Measurements from ENCODE around the gene MFAP2. TPM values are rescaled to one million over a fixed set of nuclear protein-coding genes. Genes with fewer than 3 reads are reported as not detected.

Gene MFAP2
- total and polyA plus RNA-seq, 7 donors, result 3.6 to 26.6 (median 9.9) TPM; not detected in 1

DNA sequence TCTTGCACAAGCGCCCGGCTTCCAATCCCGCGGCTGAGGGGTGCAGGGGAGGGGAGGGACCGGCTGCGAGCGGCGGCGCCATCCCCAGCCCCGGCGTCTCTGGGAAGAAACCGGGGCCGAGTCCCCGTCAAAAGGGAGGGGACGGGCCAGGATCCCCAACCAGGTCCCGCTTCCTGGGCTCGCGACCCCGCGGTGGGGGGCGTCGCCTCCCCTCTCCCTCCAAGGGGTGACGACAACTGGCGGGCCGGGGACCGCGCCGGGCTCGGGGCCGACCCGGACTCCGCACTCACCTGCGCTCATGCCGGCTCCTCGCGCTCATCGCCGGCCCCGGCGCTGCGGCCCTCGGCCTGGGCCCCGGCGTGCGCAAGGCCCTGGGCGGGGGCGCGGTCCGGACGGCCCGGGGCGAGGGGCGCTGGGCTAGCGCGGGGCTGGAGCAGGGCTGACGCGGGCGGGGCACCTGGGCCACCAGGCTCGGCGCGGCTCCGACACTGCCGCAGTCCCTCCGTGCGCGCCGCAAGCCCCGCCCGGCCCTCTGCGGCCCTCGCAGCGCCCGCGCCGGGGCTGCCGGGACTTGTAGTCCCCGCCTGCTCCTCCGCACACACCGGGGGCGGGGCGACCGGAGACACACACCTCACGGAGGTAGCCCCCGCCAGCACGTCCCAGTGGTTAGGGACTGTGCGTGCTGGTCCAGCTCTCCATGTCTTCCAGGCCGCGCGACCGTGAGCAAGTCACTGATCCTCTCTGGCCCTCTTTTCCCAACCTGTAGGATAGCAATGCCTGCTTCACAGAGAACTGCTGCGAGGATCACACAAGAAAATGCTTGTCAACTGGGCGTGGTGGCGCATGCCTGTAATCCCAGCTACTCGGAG lies 31.3 kb upstream of the MFAP2 start, which contains the start of gene ATP13A2:
Gene ATP13A2 (minus strand): TSS at position 490 of the 869 bp plus-strand sequence. CDS start 190 bp downstream, at position 300.
- peak; percentile 85 for DNase-seq
- H3K4me1 ChIP-seq, result peaks cover 0 to 25% (median 21%) of the 10 kb centered on the region in 4 donors
- intact Hi-C loops (cut with DNase I), result loop anchor here (5.0 kb wide), 2 partner anchors 36 to 49 kb away; no protein-coding TSS in a partner anchor
- peak within 1 kb of the TSS in 3 of 4 donors; percentile 42 to 65 (median 46) for H3K27ac ChIP-seq
- H3K27me3 ChIP-seq, result no peaks in the 10 kb centered on the region
- H3K4me3 ChIP-seq, result peak within 1 kb of the TSS; percentile 49 to 95 (median 82)
- H3K36me3 ChIP-seq, result no peaks in the 10 kb centered on the region
- TF ChIP-seq POLR2A (IDR thresholded peaks at IDR 0.05) (no peak), EP300 (IDR thresholded peaks at IDR 0.05) (no peak), POLR2AphosphoS5 (IDR thresholded peaks at IDR 0.05) (peak in 1 of 4 donors; percentile 38)
- TF ChIP-seq, protein P1, sequence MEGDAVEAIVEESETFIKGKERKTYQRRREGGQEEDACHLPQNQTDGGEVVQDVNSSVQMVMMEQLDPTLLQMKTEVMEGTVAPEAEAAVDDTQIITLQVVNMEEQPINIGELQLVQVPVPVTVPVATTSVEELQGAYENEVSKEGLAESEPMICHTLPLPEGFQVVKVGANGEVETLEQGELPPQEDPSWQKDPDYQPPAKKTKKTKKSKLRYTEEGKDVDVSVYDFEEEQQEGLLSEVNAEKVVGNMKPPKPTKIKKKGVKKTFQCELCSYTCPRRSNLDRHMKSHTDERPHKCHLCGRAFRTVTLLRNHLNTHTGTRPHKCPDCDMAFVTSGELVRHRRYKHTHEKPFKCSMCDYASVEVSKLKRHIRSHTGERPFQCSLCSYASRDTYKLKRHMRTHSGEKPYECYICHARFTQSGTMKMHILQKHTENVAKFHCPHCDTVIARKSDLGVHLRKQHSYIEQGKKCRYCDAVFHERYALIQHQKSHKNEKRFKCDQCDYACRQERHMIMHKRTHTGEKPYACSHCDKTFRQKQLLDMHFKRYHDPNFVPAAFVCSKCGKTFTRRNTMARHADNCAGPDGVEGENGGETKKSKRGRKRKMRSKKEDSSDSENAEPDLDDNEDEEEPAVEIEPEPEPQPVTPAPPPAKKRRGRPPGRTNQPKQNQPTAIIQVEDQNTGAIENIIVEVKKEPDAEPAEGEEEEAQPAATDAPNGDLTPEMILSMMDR (IDR thresholded peaks at IDR 0.05), result no peak
- WGBS, 2 donors, result 1 to 2% methylated on average over 94 of the region's 94 CpGs
- no peaks in the 10 kb centered on the region for H3K9me3 ChIP-seq

DNA sequence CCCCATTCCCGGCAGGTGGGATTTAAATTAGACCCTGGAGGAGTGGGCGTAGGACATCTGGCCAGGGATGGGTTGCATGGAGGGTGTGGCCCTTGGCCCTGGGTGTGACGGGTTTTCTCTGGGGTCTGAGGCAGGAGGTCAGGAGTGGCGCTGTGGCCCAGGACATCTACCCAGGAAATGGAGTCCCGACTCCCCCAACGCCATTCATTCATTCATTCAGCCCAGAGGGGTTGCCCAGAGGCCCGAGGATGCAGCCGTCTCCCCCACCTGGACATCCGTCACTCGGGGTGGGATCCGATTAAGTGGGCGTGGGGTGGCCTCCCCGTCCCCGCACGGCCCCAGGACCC lies 30.6 kb upstream of the MFAP2 start:
- Histone ChIP-seq H3K27ac (peak overlapping the region in 3 of 4 donors; percentile 42 to 65 (median 46)), H3K36me3 (no peaks in the 10 kb centered on the region), H3K4me1 (peaks cover 0 to 25% (median 21%) of the 10 kb centered on the region in 4 donors), H3K9me3 (no peaks in the 10 kb centered on the region), H3K4me3 (peak overlapping the region; percentile 49 to 95 (median 82)), H3K27me3 (no peaks in the 10 kb centered on the region)
- TF ChIP-seq POLR2AphosphoS5 (IDR thresholded peaks at IDR 0.05) (no peak), POLR2A (IDR thresholded peaks at IDR 0.05) (no peak), EP300 (IDR thresholded peaks at IDR 0.05) (no peak)
- TF ChIP-seq, protein P1 (IDR thresholded peaks at IDR 0.05), result no peak
- DNase-seq, result no peak
- intact Hi-C loops (cut with DNase I), result loop anchor here (5.0 kb wide), 2 partner anchors 36 to 49 kb away; no protein-coding TSS in a partner anchor
- 0 to 1% methylated on average over 15 of the region's 15 CpGs for WGBS, 2 donors

DNA sequence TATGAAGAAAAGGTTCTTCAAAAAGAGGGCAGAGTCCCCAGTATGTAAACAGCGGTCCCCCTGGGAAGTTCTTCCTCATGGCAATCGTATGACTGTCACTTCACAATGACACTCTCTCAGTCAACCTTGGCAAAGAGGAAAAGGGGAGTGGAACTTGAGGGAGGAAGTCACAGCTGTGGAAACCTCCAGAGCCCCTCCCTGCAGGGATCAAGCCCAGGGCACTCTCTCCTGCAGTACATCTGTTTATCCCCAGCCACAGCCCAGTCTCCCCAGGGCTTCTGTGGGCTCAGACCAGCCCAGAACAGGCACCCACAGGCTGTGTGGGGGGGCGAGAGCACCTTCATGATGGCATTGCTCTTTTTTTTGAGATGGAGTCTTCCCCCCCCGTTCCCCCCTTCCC lies 29.3 kb upstream of the MFAP2 start:
- Histone ChIP-seq H3K27ac (no peak overlapping the region), H3K36me3 (peaks cover 0 to 11% (median 8%) of the 10 kb centered on the region in 4 donors), H3K4me3 (no peak overlapping the region), H3K9me3 (no peaks in the 10 kb centered on the region), H3K27me3 (no peaks in the 10 kb centered on the region), H3K4me1 (peaks cover 0 to 25% (median 21%) of the 10 kb centered on the region in 4 donors)
- intact Hi-C loops (cut with DNase I), result loop anchor here (5.0 kb wide), 2 partner anchors 38 to 47 kb away; no protein-coding TSS in a partner anchor
- DNase-seq, result no peak
- 35 to 50% methylated on average over 4 of the region's 4 CpGs for WGBS, 2 donors
- TF ChIP-seq, protein P1 (IDR thresholded peaks at IDR 0.05), result no peak
- TF ChIP-seq POLR2A (IDR thresholded peaks at IDR 0.05) (no peak), POLR2AphosphoS5 (IDR thresholded peaks at IDR 0.05) (no peak), EP300 (IDR thresholded peaks at IDR 0.05) (no peak)

DNA sequence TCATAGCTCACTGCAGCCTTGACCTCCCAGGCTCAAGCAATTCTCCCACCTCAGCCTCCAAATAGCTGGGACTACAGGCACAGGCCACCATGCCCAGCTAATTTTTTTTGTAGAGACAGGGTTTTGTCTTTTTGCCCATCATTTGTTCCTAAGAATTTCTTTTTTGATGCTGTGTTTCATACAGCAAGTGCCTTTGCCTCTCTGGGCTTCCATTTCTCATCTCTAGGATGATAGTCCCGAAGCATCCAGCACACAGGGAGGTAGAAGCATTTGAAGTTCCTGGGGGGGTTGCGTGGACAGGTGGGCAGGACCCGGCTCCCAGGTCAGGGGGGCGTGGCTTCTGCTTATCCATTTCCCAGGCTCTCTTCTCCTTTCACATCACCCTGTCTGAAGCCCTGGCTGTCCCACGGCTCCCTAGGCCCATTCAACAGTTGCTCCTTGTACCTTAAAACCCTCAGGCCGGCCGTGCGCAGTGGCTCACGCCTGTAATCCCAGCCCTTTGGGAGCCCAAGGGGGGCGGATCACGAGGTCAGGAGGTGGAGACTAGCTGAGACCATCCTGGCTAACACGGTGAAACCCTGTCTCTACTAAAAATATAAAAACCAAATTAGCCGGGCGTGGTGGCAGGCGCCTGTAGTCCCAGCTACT lies 27.9 kb upstream of the MFAP2 start:
- 87 to 92% methylated on average over 15 of the region's 15 CpGs for WGBS, 2 donors
- no peaks in the 10 kb centered on the region for H3K9me3 ChIP-seq
- H3K27me3 ChIP-seq, result no peaks in the 10 kb centered on the region
- intact Hi-C loops (cut with DNase I), result no loop called here
- peaks cover 0 to 23% (median 17%) of the 10 kb centered on the region in 4 donors for H3K36me3 ChIP-seq
- DNase-seq, result no peak
- H3K27ac ChIP-seq, result no peak overlapping the region
- TF ChIP-seq, protein P1 (IDR thresholded peaks at IDR 0.05), result no peak
- TF ChIP-seq POLR2AphosphoS5 (IDR thresholded peaks at IDR 0.05) (no peak), POLR2A (IDR thresholded peaks at IDR 0.05) (no peak), EP300 (IDR thresholded peaks at IDR 0.05) (no peak)
- no peak overlapping the region for H3K4me3 ChIP-seq
- H3K4me1 ChIP-seq, result peaks cover 0 to 25% (median 21%) of the 10 kb centered on the region in 4 donors
